LHCN-M2 (cell line): ENCODE data around the gene TRIM5. TPM values are rescaled to one million over a fixed set of nuclear protein-coding genes. Genes with fewer than 3 reads are reported as not detected.

Source experiments
- DNase-seq: peaks from one replicate; pipeline ENCODE4 v3.0.0-alpha.2; 2012; ENCODE audit warnings: low read depth
- total RNA-seq: library from RNA; depleted of rRNA; stranded (reverse); fragments of >200 nt; gene quantifications from 2 replicates; pipeline ENCODE4 v1.2.3, GENCODE V29; 2014; rRNA removed

Gene TRIM5
- total RNA-seq, 1 experiment from 2014 or later: 36.0 TPM

- no peak for DNase-seq
Measured at GRCh38 chr11:5625281-5625680, 59.6 kb downstream of the TRIM5 start.

- peak; percentile 70 for DNase-seq
Measured at GRCh38 chr11:5624489-5625279, 60.2 kb downstream of the TRIM5 start, which contains the start of gene TRIM34. TSS of gene TRIM34 (plus strand) at chr11:5625001. CDS start at chr11:5632332, 7,331 bp downstream.

GRCh38 chr11:5622802-5623201, 62.1 kb downstream of the TRIM5 start:
- DNase-seq: no peak

- DNase-seq: no peak
Measured at GRCh38 chr11:5621580-5621979, 63.3 kb downstream of the TRIM5 start.

- DNase-seq: peak; percentile 90
Measured at GRCh38 chr11:5620651-5621521, 64.0 kb downstream of the TRIM5 start.

DNA sequence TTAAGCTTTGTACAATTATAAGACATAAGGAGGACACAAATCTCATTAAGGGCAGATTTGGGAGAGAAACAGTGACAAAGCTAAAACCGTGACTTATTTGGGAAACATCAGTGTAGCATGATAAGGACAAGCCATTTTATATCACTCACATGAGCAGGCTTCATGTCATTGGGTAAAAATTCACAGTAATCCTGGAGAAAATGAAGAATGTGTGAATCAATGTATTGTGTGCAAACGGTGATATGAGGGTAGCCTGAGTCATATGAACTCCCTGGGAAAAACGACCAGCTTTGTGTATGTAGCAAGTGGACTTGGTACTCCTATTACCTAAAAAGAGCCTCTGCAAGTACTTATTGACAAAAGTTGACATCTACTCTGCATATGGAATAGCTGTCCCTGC, 66.1 kb downstream of the TRIM5 start:
- peak; percentile 81 for DNase-seq

Other genes with a start within 250 kb of the TRIM5 start
- not detected in 2 replicates for gene OR51I1, start 243.6 kb downstream of the TRIM5 start, total RNA-seq
- not detected in 2 replicates for gene OR51I2, start 235.8 kb downstream of the TRIM5 start, total RNA-seq
- gene OR52D1, start 196.4 kb downstream of the TRIM5 start, total RNA-seq: not detected in 2 replicates
- gene UBQLN3, start 175.1 kb downstream of the TRIM5 start, total RNA-seq: not detected in 2 replicates
- gene UBQLNL, start 168.4 kb downstream of the TRIM5 start, total RNA-seq: 0.06 TPM in 1 of 2 replicates, not detected in the other
- not detected in 2 replicates for gene OR52H1, start 136.5 kb downstream of the TRIM5 start, total RNA-seq
- gene OR52B6, start 104.2 kb downstream of the TRIM5 start, total RNA-seq: not detected in 2 replicates
- gene TRIM6, start 88.4 kb downstream of the TRIM5 start, total RNA-seq: 1.7 and 2.9 TPM in 2 replicates
- 5.8 and 8.0 TPM in 2 replicates for gene TRIM34, start 60.1 kb downstream of the TRIM5 start, total RNA-seq
- 71.6 and 90.5 TPM in 2 replicates for gene TRIM22, start 4.7 kb upstream of the TRIM5 start, total RNA-seq
- not detected in 2 replicates for gene OR56B1, start 51.4 kb upstream of the TRIM5 start, total RNA-seq
- gene OR52N4, start 69.2 kb upstream of the TRIM5 start, total RNA-seq: not detected in 2 replicates
- not detected in 2 replicates for gene OR52N5, start 98.3 kb upstream of the TRIM5 start, total RNA-seq
- not detected in 2 replicates for gene OR52N1, start 106.2 kb upstream of the TRIM5 start, total RNA-seq
- gene OR52N2, start 123.8 kb upstream of the TRIM5 start, total RNA-seq: not detected in 2 replicates
- gene OR52E6, start 156.8 kb upstream of the TRIM5 start, total RNA-seq: not detected in 2 replicates
- not detected in 2 replicates for gene OR52E8, start 172.6 kb upstream of the TRIM5 start, total RNA-seq
- not detected in 2 replicates for gene OR52E4, start 195.6 kb upstream of the TRIM5 start, total RNA-seq
- not detected in 2 replicates for gene OR52E5, start 208.1 kb upstream of the TRIM5 start, total RNA-seq